GM12892 (cell line): ENCODE data around the gene VPS35L.

Experiments used
- POLR2A ChIP-seq: IDR thresholded peaks from 2 replicates; pipeline ENCODE4 v1.6.1; 2011; ENCODE audit warnings: low read depth, low read length, control low read depth
- POLR2AphosphoS5 ChIP-seq: IDR thresholded peaks from 2 replicates; pipeline ENCODE4 v1.6.1; 2011; ENCODE audit warnings: low read depth, low read length, control low read depth
- TAF1 ChIP-seq: IDR thresholded peaks from 2 replicates; pipeline ENCODE4 v1.6.1; 2011; ENCODE audit warnings: low read depth, mild to moderate bottlenecking, control low read depth, low read length, borderline replicate concordance

DNA sequence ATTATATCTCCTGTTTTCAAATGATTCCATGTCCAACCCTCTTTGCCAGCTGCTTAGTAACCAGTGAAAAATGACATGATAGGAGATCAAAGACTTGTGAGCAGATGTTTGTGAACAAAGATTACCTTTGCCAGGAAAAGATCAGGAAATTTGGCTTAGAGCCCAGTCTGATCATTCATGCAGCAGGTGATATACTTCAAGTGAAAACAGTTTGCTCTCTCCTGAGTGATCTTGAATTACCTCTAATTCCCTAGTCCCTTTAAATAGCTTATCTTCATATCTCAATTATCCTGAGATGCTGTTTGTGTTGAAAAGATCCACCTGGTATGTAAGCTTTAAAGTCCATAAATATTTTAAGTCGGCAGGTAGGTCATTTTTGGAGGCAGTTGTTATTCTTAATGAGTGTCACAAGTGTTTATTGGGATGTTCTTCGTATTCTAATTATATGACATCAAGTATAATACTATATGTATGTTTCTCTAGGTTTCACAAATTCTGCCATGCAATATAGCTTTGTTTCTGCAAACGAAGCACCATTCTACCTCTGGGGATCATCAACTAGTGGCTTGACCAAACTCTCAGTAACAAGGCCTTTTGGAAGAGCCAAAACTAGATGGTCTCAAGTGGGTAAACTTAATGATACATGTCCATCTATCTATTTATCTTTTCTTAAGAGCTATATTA is 13.2 kb upstream of the VPS35L start:
- TF ChIP-seq POLR2A (no peak), TAF1 (no peak), POLR2AphosphoS5 (no peak)
